DMS53 treated with DMSO at 0.1 percent for 48 hours (cell line): ENCODE measurements around the gene CNRIP1.
A peak's percentile ranks its signal among the peaks of the same experiment; 100 is the strongest.
"Not testable (repeated sequence)": the region's sequence is repeated elsewhere in the genome, so short reads cannot be mapped to it uniquely, and the experiment has no call there.

Experiments used
- DNase-seq: peaks from one replicate; lab custom pipeline; 2025; ENCODE audit not compliant: unreplicated experiment; lab: John Stamatoyannopoulos, UW

CNRIP1 gene

GRCh38 chr2:68319398-68320117, at the start of gene CNRIP1:
TSS of gene CNRIP1 (minus strand) at chr2:68319949. CDS start at chr2:68319400, 549 bp downstream.
- no peak for DNase-seq

GRCh38 chr2:68369337-68369734, 49.6 kb upstream of the CNRIP1 start:
- DNase-seq, result no peak

GRCh38 chr2:68368654-68369336, 49.0 kb upstream of the CNRIP1 start:
- no peak for DNase-seq

GRCh38 chr2:68367953-68368653, 48.4 kb upstream of the CNRIP1 start:
- DNase-seq, result no peak

GRCh38 chr2:68366083-68366560, 46.4 kb upstream of the CNRIP1 start:
- DNase-seq, result no peak

- no peak for DNase-seq
Measured at GRCh38 chr2:68365087-68365486, 45.3 kb upstream of the CNRIP1 start, which contains the start of gene PLEK. TSS of gene PLEK (plus strand) at chr2:68365282. CDS start at chr2:68365352, 70 bp downstream.

GRCh38 chr2:68363721-68364120, 44.0 kb upstream of the CNRIP1 start:
- no peak for DNase-seq

GRCh38 chr2:68362749-68363148, 43.0 kb upstream of the CNRIP1 start:
- DNase-seq, result no peak

- DNase-seq, result peak; percentile 74
Measured at GRCh38 chr2:68362069-68362468, 42.3 kb upstream of the CNRIP1 start.

- DNase-seq, result no peak
Measured at GRCh38 chr2:68359889-68360288, 40.1 kb upstream of the CNRIP1 start.

GRCh38 chr2:68357605-68358337, 38.0 kb upstream of the CNRIP1 start:
- peak; percentile 63 for DNase-seq

GRCh38 chr2:68356599-68357239, 37.0 kb upstream of the CNRIP1 start:
- no peak for DNase-seq

- DNase-seq, result no peak
Measured at GRCh38 chr2:68352651-68353391, 33.1 kb upstream of the CNRIP1 start.

GRCh38 chr2:68351997-68352396, 32.2 kb upstream of the CNRIP1 start:
- DNase-seq, result no peak

- not testable (repeated sequence) for DNase-seq
Measured at GRCh38 chr2:68349091-68349490, 29.3 kb upstream of the CNRIP1 start.

GRCh38 chr2:68345129-68345875, 25.6 kb upstream of the CNRIP1 start:
- no peak for DNase-seq

- no peak for DNase-seq
Measured at GRCh38 chr2:68344031-68344430, 24.3 kb upstream of the CNRIP1 start.

GRCh38 chr2:68342470-68342869, 22.7 kb upstream of the CNRIP1 start:
- DNase-seq, result no peak

- DNase-seq, result no peak
Measured at GRCh38 chr2:68341583-68341982, 21.8 kb upstream of the CNRIP1 start.
